Prostate gland (tissue), 2 donors: ENCODE measurements around the gene CRY2. TPM values are rescaled to one million over a fixed set of nuclear protein-coding genes. Genes with fewer than 3 reads are reported as not detected.

Experiments used
- DNase-seq: peaks from one replicate; pipeline ENCODE4 v3.0.0-alpha.2; 2019; ENCODE audit warnings: low spot score
- H3K27ac ChIP-seq, 2 donors: fragments of 200-600 bp; sonication (generic); 2 replicates each; pipeline ENCODE4 v1.5.1; 2017 to 2019
- H3K27me3 ChIP-seq: fragments of 200-600 bp; sonication (generic); replicated peaks from 2 replicates; pipeline ENCODE4 v1.5.1; 2019; ENCODE audit not compliant: insufficient read depth
- H3K36me3 ChIP-seq, 2 donors: fragments of 200-600 bp; sonication (generic); 1 replicate in 1 of 2; 2 replicates in 1 of 2; pipeline versions ENCODE4 v1.5.1 to v1.8.1; 2017 to 2019
- H3K4me1 ChIP-seq: fragments of 200-600 bp; sonication (generic); replicated peaks from 2 replicates; pipeline ENCODE4 v1.5.1; 2019
- H3K4me3 ChIP-seq, 2 donors: fragments of 200-600 bp; sonication (generic); 2 replicates each; pipeline ENCODE4 v1.5.1; 2017 to 2019
- H3K9me3 ChIP-seq: fragments of 200-600 bp; sonication (generic); 2 replicates; pipeline ENCODE4 v1.5.1; 2017
- POLR2A ChIP-seq: fragments of 450-650 bp; IDR thresholded peaks from one replicate; pipeline ENCODE4 v1.6.1; 2016; ENCODE audit warnings: antibody characterized with exemption, mild to moderate bottlenecking
- POLR2AphosphoS5 ChIP-seq: sonication (generic); formaldehyde crosslinking; IDR thresholded peaks from one replicate; pipeline ENCODE4 v1.6.1; 2017; ENCODE audit warnings: antibody characterized with exemption
- WGBS: methylation state at CpG from one replicate; pipeline ENCODE4 v1.1.5; 2018; 5-methylcytosine and 5-hydroxymethylcytosine counted together
- intact Hi-C: fragments of 100-400 bp; cut with DNase I; formaldehyde crosslinking; loops from one replicate; pipeline ENCODE4 v1.14.2; 2022
- total RNA-seq, 2 donors: library from RNA; depleted of rRNA; stranded (reverse); fragments of >200 nt; gene quantifications; one replicate each; pipeline ENCODE4 v1.1.0, GENCODE V29; 2016
- TF ChIP-seq, protein P1 (sequence below), 4 experiments: fragments of 200-600 bp in 2 of 4; fragments of 450-650 bp in 2 of 4; sonication (generic) in 2 of 4; IDR thresholded peaks; 1 replicate in 3 of 4; 2 replicates in 1 of 4; pipeline ENCODE4 v1.5.1; 2016 to 2019; ENCODE audit warnings: antibody characterized with exemption in 4 of 4, mild to moderate bottlenecking in 2 of 4, moderate library complexity in 2 of 4

CRY2 gene
- total RNA-seq, 2 donors from 2014 or later: 45.4 to 70.8 TPM

DNA sequence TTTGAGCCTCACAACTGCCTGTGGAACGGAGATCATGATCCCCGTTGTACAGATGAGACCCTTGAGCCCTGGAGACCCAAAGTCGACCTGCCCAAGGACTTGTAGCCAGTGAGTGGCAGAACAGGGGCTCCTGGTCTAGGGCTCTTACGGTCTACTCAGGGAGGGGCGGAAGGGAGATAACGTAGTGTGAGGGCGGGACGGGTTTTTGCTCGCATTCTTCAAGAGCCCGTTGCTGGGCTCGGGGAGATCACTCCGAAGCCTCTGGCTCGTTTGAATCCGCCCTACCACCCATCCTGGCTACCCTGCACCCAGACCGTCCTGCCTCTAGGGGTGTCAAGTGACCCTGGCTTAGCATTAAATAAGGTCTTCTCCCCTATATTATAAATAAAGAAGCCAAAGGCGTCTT, 639 bp downstream of the CRY2 start:
- TF ChIP-seq POLR2AphosphoS5 (no peak), POLR2A (peak; percentile 8)
- TF ChIP-seq, protein P1, sequence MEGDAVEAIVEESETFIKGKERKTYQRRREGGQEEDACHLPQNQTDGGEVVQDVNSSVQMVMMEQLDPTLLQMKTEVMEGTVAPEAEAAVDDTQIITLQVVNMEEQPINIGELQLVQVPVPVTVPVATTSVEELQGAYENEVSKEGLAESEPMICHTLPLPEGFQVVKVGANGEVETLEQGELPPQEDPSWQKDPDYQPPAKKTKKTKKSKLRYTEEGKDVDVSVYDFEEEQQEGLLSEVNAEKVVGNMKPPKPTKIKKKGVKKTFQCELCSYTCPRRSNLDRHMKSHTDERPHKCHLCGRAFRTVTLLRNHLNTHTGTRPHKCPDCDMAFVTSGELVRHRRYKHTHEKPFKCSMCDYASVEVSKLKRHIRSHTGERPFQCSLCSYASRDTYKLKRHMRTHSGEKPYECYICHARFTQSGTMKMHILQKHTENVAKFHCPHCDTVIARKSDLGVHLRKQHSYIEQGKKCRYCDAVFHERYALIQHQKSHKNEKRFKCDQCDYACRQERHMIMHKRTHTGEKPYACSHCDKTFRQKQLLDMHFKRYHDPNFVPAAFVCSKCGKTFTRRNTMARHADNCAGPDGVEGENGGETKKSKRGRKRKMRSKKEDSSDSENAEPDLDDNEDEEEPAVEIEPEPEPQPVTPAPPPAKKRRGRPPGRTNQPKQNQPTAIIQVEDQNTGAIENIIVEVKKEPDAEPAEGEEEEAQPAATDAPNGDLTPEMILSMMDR (IDR thresholded peaks at IDR 0.05): peak in 2 of 4 experiments; percentile 15 to 20
- DNase-seq: peak; percentile 46
- no peaks in the 10 kb centered on the region for H3K36me3 ChIP-seq
- intact Hi-C loops: loop anchor here (5.0 kb wide), 2 partner anchors 41 to 69 kb away; partner anchors contain the start of genes PEX16 and SLC35C1
- no peaks in the 10 kb centered on the region for H3K27me3 ChIP-seq
- H3K4me1 ChIP-seq: peaks cover 11% of the 10 kb centered on the region
- peak overlapping the region; percentile 78 to 92 for H3K4me3 ChIP-seq
- peak overlapping the region; percentile 88 to 95 for H3K27ac ChIP-seq
- H3K9me3 ChIP-seq: no peaks in the 10 kb centered on the region
- WGBS: under 1% methylated on average over 16 of the region's 16 CpGs

DNA sequence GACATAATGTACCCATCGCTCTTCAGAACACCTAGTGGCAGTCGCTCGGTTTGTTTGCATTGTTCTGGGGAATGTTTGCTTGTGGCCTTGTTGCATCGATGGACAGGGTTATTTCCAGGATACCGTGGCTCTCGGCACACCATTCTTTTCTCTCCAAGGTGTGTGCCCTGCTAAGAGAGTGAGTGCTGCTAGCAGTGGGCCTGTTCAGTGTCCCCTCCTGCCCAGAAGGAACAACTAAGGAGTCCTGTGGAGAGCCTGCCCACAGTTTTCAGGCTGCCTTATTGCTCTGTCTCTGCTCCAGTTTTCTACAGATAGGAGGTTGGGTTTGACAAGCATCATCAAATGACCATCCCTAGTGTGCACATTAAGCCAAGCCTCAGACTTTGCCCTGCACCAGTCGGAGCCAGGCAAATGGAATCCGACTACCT, 1.4 kb downstream of the CRY2 start:
- Histone ChIP-seq H3K36me3 (no peaks in the 10 kb centered on the region), H3K4me1 (peaks cover 11% of the 10 kb centered on the region), H3K4me3 (peak overlapping the region; percentile 78 to 92), H3K27me3 (no peaks in the 10 kb centered on the region), H3K9me3 (no peaks in the 10 kb centered on the region), H3K27ac (peak overlapping the region; percentile 88 to 95)
- TF ChIP-seq, protein P1 (IDR thresholded peaks at IDR 0.05): peak in 1 of 4 experiments; percentile 17
- TF ChIP-seq POLR2A (no peak), POLR2AphosphoS5 (peak; percentile 49)
- intact Hi-C loops: loop anchor here (5.0 kb wide), 2 partner anchors 41 to 69 kb away; partner anchors contain the start of genes PEX16 and SLC35C1
- WGBS: 32% methylated on average over 8 of the region's 8 CpGs
- DNase-seq: peak; percentile 42

DNA sequence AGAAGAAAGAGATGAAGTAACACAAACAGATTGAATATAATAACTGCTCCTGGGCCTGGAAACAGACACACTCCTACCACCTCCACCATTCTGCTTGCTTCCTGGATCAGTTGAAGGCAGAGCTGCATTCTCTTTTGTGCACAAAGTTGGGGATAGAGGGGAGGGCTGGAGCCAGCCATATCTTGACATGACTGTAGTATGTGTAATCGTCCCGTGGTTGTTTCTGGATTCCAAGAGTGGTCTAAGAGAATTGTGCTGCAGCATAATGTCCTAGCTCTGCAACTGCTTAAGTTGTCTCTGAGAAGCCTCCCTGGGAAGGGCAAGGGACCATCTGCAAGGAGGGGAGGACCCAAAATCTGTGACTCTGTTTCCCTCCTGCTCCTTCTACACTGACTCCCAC, 3.2 kb downstream of the CRY2 start:
- H3K4me3 ChIP-seq: no peak overlapping the region
- intact Hi-C loops: no loop called here
- H3K27me3 ChIP-seq: no peaks in the 10 kb centered on the region
- peaks cover 11% of the 10 kb centered on the region for H3K4me1 ChIP-seq
- DNase-seq: no peak
- H3K27ac ChIP-seq: no peak overlapping the region
- H3K36me3 ChIP-seq: no peaks in the 10 kb centered on the region
- TF ChIP-seq, protein P1 (IDR thresholded peaks at IDR 0.05): no peak
- no peak for TF ChIP-seq POLR2AphosphoS5
- TF ChIP-seq POLR2A: no peak
- no peaks in the 10 kb centered on the region for H3K9me3 ChIP-seq
- WGBS: 68% methylated on average over 2 of the region's 2 CpGs

DNA sequence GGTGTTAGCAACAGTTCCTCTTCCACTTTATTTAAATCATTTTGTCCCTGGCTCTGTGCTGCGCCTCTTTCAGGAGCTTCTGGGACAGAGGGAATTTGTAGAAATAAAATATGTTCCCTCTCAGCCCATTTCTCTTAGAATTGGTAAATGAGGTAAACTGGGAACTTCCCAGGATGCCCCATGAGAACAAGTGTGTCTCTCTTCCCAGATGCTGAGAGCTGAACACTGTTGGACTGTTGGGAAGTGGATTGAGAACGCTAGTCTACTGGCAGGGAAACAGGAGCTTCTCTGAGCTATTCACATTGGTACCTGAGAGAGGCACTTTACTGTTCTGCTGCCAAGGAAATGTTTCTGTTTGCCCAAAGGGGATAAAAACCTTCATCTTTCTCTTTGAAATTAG, 4.0 kb downstream of the CRY2 start:
- Histone ChIP-seq H3K4me3 (no peak overlapping the region), H3K36me3 (no peaks in the 10 kb centered on the region), H3K27me3 (no peaks in the 10 kb centered on the region), H3K9me3 (no peaks in the 10 kb centered on the region), H3K4me1 (peaks cover 11% of the 10 kb centered on the region), H3K27ac (no peak overlapping the region)
- intact Hi-C loops: no loop called here
- 63% methylated on average over 2 of the region's 2 CpGs for WGBS
- TF ChIP-seq POLR2A (no peak), POLR2AphosphoS5 (no peak)
- TF ChIP-seq, protein P1 (IDR thresholded peaks at IDR 0.05): no peak
- no peak for DNase-seq

DNA sequence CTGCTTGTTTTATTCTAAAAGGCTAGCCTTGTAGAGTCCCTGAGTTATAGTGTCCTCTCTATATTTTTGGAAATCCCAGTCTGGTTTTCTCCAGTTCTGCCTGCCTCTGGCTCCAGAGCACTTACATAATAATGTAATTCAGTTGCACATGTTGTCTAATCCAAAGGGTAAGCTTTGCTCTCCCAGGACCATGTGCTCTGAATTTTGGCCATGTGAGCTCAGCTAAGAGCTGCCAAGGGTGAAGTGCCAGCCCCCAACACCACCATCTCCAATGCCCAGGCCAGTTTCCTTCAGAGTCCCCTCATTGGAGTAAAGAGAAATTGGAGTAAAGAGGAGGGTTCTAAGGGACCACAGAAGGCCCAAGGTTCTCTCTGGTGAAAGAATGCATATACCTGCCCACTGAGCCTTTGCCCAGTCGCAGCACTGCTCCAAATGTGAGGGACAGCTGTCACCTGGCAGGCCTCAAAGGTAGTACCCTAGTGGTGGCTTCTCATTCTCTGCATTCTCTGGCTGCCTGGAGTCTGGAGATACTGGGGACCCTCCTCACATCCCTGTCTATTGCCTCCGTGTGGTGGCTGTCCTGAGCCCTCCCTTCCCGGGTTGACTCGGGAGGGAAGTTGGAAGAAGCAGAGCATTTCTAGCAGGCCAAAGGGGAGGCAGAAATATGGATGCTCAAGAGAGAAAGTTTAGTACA, 4.9 kb downstream of the CRY2 start:
- Histone ChIP-seq H3K27me3 (no peaks in the 10 kb centered on the region), H3K36me3 (no peaks in the 10 kb centered on the region), H3K4me1 (peaks cover 7% of the 10 kb centered on the region), H3K9me3 (no peaks in the 10 kb centered on the region), H3K4me3 (no peak overlapping the region), H3K27ac (no peak overlapping the region)
- TF ChIP-seq, protein P1 (IDR thresholded peaks at IDR 0.05): no peak
- TF ChIP-seq POLR2AphosphoS5 (no peak), POLR2A (no peak)
- intact Hi-C loops: no loop called here
- no peak for DNase-seq
- 64% methylated on average over 4 of the region's 4 CpGs for WGBS
